Tibial nerve (tissue), 3 donors: Measurements from ENCODE around the gene SMARCAL1.

Experiments used
- CTCF ChIP-seq, 5 experiments: fragments of 200-600 bp in 3 of 5; fragments of 450-650 bp in 2 of 5; sonication (generic) in 3 of 5; IDR thresholded peaks; one replicate each; pipeline ENCODE4 v1.5.1; 2016 to 2019; ENCODE audit warnings: antibody characterized with exemption in 5 of 5, mild to moderate bottlenecking in 3 of 5, moderate library complexity in 2 of 5
- POLR2A ChIP-seq, 2 donors: fragments of 450-650 bp; IDR thresholded peaks; one replicate each; pipeline ENCODE4 v1.6.1; 2017; ENCODE audit warnings: antibody characterized with exemption in 2 of 2, mild to moderate bottlenecking in 2 of 2, moderate library complexity in 2 of 2

DNA sequence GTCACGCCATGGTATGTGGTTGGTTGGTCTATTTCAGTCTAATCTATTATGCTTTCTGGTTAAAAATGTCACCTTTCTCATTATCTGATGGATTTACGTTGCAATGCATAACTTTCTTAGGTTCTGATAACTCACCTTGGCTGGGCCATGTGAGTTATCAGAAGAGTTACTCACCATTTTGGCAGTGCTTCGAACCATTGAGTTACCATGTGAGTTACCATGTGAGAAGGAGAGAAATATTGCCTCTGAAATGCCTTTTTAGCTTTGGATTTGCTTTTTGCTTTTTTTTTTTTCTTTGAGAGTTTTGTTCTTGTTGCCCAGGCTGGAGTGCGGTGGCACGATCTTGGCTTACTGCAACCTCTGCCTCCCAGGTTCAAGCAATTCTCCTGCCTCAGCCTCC lies 1.6 kb downstream of the SMARCAL1 start:
- no peak for TF ChIP-seq CTCF (IDR thresholded peaks at IDR 0.05)
- no peak for TF ChIP-seq POLR2A (IDR thresholded peaks at IDR 0.05)
